Panc1 (cell line): ENCODE measurements around the gene CRIM1. TPM values are rescaled to one million over a fixed set of nuclear protein-coding genes. Genes with fewer than 3 reads are reported as not detected.

Source experiments
- ATAC-seq: fragments of 200-7000 bp; cut with Tn5 transposase; 2 replicates; pipeline ENCODE4 v1.9.1; 2020; ENCODE audit warnings: mild to moderate bottlenecking, moderate library complexity
- BruUV-seq: library from RNA; stranded (reverse); fragments of 400-500 nt; replicated peaks from 2 replicates; lab custom pipeline; 2021; lab: Mats Ljungman, UMichigan
- CTCF ChIA-PET: fragments of 300-600 bp; sonication (Branson Sonifier 250); formaldehyde crosslinking; loops from one replicate; lab custom pipeline; 2022; ENCODE audit warnings: antibody characterized with exemption; lab: Charles Lee
- POLR2A ChIA-PET: fragments of 300-600 bp; sonication (Branson Sonifier 250); formaldehyde crosslinking; loops from one replicate; lab custom pipeline; 2022; ENCODE audit warnings: antibody characterized with exemption; lab: Charles Lee
- DNase-seq: peaks from one replicate; pipeline ENCODE4 v3.0.0-alpha.2; 2010; ENCODE audit warnings: low read depth, low spot score
- H3K27ac ChIP-seq: 2 replicates; pipeline ENCODE4 v1.5.1; 2011; ENCODE audit warnings: mild to moderate bottlenecking, low read length, inconsistent platforms
- H3K27me3 ChIP-seq: fragments of 200-500 bp; sonication (Bioruptor generic); 2 replicates; pipeline ENCODE4 v1.6.0; 2014; ENCODE audit warnings: low read length, inconsistent platforms; ENCODE audit not compliant: control insufficient read depth, insufficient read depth
- H3K36me3 ChIP-seq: fragments of 200-500 bp; sonication (Bioruptor generic); 2 replicates; pipeline ENCODE4 v1.5.1; 2014; ENCODE audit warnings: inconsistent platforms, mild to moderate bottlenecking, low read length, moderate library complexity; ENCODE audit not compliant: control insufficient read depth, insufficient read depth
- H3K4me1 ChIP-seq: 2 replicates; pipeline ENCODE4 v1.5.1; 2011; ENCODE audit warnings: inconsistent platforms, mild to moderate bottlenecking, low read length, moderate library complexity; ENCODE audit not compliant: control insufficient read depth, insufficient read depth
- H3K4me3 ChIP-seq, 2 experiments: 2 replicates each; pipeline ENCODE4 v1.5.1; 2011 to 2012; ENCODE audit warnings: low read depth in 2 of 2, low read length in 2 of 2, mild to moderate bottlenecking in 2 of 2, inconsistent platforms in 1 of 2, moderate library complexity in 1 of 2
- H3K9me3 ChIP-seq: fragments of 200-500 bp; sonication (Bioruptor generic); 2 replicates; pipeline ENCODE4 v1.5.1; 2014; ENCODE audit warnings: low read depth, mild to moderate bottlenecking, inconsistent platforms, low read length, moderate library complexity; ENCODE audit not compliant: control insufficient read depth, insufficient read depth
- POLR2AphosphoS5 ChIP-seq: IDR thresholded peaks from 2 replicates; pipeline ENCODE4 v1.6.1; 2012; ENCODE audit warnings: mild to moderate bottlenecking, low read depth, low read length, moderate library complexity
- SIN3A ChIP-seq: IDR thresholded peaks from 2 replicates; pipeline ENCODE4 v1.6.1; 2012; ENCODE audit warnings: low read depth, mild to moderate bottlenecking, low read length, moderate library complexity, borderline replicate concordance; ENCODE audit not compliant: insufficient read depth
- TCF7L2 ChIP-seq: IDR thresholded peaks from 2 replicates; pipeline ENCODE4 v1.6.1; 2011; ENCODE audit warnings: mild to moderate bottlenecking, low read depth, low read length, inconsistent platforms
- in situ Hi-C: cut with HindIII; loops from 2 replicates; pipeline ENCODE4 v1.10.0; 2016; ENCODE audit warnings: low sequenced_read_pairs, low pct_unique_long_range_greater_than_20kb
- intact Hi-C: fragments of 100-400 bp; cut with micrococcal nuclease; formaldehyde crosslinking; loops from one replicate; pipeline ENCODE4 v1.10.0; 2022; ENCODE audit not compliant: unreplicated experiment
- total RNA-seq: library from RNA; stranded (reverse); gene quantifications from one replicate; pipeline ENCODE4 v1.2.1, GENCODE V29; 2021; ENCODE audit not compliant: unreplicated experiment
- TF ChIP-seq, protein P1 (sequence below): fragments of 450-650 bp; IDR thresholded peaks from 2 replicates; pipeline ENCODE4 v1.5.1; 2017; ENCODE audit warnings: mild to moderate bottlenecking
- TF ChIP-seq, protein P2 (sequence below), 2 experiments: IDR thresholded peaks; 2 replicates each; pipeline ENCODE4 v1.6.1; 2011 to 2012; ENCODE audit warnings: low read depth in 2 of 2, control low read depth in 1 of 2, low read length in 1 of 2, mild to moderate bottlenecking in 1 of 2, moderate library complexity in 1 of 2; ENCODE audit not compliant: insufficient read depth in 1 of 2

The CRIM1 gene
- total RNA-seq, 1 experiment from 2014 or later = 290 TPM

DNA sequence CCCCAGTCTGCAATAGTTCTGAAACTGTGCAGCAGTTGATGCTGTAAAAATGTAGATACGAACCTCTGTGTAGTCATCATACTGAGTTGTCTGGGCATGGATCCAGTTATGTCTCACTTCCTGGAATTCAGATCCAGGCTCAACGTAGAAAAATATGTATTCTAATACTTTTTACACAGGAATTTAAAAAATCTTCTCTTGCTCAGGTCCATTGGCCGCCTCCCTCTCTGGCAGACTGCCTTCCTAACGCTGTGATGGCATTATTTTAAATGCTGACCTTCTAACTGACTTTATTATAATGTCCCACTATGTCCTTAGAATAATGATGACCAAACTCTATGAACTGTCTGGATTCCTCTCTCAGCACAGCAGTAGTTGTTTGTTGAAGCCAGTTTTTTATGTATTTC, 122.8 kb downstream of the CRIM1 start:
- intact Hi-C loops (no loop called here), in situ Hi-C loops (no loop called here)
- H3K4me3 ChIP-seq = no peak overlapping the region
- H3K27me3 ChIP-seq = no peaks in the 10 kb centered on the region
- H3K27ac ChIP-seq = peak overlapping the region; percentile 98
- peaks cover 68% of the 10 kb centered on the region for H3K36me3 ChIP-seq
- no TSS peak for BruUV-seq
- CTCF ChIA-PET = no interaction called here
- TF ChIP-seq TCF7L2 (no peak), POLR2AphosphoS5 (peak; percentile 49; the same call in 1 of the 2 replicates)
- POLR2A ChIA-PET = no interaction called here
- peak; percentile 90 for DNase-seq
- ATAC-seq = peak; percentile 86
- H3K4me1 ChIP-seq = peaks cover 60% of the 10 kb centered on the region
- H3K9me3 ChIP-seq = peaks cover 41% of the 10 kb centered on the region

DNA sequence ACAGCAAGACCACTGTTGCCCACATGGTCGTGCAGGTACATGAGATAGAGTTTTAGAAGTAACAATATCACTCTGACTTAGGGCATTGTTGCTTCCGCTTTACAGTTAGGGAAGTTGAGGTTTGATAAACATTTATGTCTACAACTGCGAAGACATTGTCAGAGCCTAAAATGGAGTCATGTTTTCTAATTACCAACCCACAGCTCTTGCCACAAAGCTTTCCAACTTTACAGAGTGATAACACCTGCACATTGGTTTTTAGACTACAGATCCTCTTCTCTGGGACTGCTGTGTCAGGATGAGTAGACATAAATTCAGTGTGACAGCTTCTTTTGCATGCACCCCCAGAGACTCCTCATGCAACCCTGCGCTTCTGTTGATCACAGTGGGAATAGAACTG, 123.4 kb downstream of the CRIM1 start:
- ATAC-seq (no peak), DNase-seq (no peak)
- in situ Hi-C loops = no loop called here
- Histone ChIP-seq H3K27ac (peak overlapping the region; percentile 98), H3K9me3 (peaks cover 34% of the 10 kb centered on the region), H3K27me3 (no peaks in the 10 kb centered on the region), H3K4me3 (no peak overlapping the region), H3K4me1 (peaks cover 61% of the 10 kb centered on the region), H3K36me3 (peaks cover 68% of the 10 kb centered on the region)
- TF ChIP-seq POLR2AphosphoS5 (no peak), SIN3A (no peak), TCF7L2 (no peak)
- TF ChIP-seq, protein P1, sequence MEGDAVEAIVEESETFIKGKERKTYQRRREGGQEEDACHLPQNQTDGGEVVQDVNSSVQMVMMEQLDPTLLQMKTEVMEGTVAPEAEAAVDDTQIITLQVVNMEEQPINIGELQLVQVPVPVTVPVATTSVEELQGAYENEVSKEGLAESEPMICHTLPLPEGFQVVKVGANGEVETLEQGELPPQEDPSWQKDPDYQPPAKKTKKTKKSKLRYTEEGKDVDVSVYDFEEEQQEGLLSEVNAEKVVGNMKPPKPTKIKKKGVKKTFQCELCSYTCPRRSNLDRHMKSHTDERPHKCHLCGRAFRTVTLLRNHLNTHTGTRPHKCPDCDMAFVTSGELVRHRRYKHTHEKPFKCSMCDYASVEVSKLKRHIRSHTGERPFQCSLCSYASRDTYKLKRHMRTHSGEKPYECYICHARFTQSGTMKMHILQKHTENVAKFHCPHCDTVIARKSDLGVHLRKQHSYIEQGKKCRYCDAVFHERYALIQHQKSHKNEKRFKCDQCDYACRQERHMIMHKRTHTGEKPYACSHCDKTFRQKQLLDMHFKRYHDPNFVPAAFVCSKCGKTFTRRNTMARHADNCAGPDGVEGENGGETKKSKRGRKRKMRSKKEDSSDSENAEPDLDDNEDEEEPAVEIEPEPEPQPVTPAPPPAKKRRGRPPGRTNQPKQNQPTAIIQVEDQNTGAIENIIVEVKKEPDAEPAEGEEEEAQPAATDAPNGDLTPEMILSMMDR = no peak
- TF ChIP-seq, protein P2, sequence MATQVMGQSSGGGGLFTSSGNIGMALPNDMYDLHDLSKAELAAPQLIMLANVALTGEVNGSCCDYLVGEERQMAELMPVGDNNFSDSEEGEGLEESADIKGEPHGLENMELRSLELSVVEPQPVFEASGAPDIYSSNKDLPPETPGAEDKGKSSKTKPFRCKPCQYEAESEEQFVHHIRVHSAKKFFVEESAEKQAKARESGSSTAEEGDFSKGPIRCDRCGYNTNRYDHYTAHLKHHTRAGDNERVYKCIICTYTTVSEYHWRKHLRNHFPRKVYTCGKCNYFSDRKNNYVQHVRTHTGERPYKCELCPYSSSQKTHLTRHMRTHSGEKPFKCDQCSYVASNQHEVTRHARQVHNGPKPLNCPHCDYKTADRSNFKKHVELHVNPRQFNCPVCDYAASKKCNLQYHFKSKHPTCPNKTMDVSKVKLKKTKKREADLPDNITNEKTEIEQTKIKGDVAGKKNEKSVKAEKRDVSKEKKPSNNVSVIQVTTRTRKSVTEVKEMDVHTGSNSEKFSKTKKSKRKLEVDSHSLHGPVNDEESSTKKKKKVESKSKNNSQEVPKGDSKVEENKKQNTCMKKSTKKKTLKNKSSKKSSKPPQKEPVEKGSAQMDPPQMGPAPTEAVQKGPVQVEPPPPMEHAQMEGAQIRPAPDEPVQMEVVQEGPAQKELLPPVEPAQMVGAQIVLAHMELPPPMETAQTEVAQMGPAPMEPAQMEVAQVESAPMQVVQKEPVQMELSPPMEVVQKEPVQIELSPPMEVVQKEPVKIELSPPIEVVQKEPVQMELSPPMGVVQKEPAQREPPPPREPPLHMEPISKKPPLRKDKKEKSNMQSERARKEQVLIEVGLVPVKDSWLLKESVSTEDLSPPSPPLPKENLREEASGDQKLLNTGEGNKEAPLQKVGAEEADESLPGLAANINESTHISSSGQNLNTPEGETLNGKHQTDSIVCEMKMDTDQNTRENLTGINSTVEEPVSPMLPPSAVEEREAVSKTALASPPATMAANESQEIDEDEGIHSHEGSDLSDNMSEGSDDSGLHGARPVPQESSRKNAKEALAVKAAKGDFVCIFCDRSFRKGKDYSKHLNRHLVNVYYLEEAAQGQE (IDR thresholded peaks at IDR 0.05; ENCODE audit: insufficient read depth in 1 of 2, low read depth in 2 of 2, low read length in 1 of 2) = no peak
- POLR2A ChIA-PET = interaction anchor here (0.6 kb wide), 1 partner anchor 85 kb away, joined by 3 read pairs; no protein-coding TSS in a partner anchor
- BruUV-seq = no TSS peak
- CTCF ChIA-PET = no interaction called here
- intact Hi-C loops = no loop called here

DNA sequence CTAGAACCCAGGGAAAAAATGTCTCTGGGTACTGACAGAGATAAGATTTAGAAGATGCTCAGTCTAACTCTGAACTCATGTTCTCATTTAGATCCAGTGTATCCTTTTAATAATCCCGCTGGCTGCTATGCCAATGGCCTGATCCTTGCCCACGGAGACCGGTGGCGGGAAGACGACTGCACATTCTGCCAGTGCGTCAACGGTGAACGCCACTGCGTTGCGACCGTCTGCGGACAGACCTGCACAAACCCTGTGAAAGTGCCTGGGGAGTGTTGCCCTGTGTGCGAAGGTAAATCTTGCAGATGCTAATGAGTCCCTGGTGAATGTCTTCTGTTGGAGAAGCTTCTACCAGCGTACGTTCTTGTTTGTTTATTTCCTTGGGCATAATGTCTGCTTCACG, 123.8 kb downstream of the CRIM1 start:
- ATAC-seq (no peak), DNase-seq (no peak)
- H3K36me3 ChIP-seq = peaks cover 70% of the 10 kb centered on the region
- ChIA-PET CTCF (no interaction called here), POLR2A (no interaction called here)
- H3K4me3 ChIP-seq = no peak overlapping the region
- in situ Hi-C loops = no loop called here
- intact Hi-C loops = no loop called here
- peak overlapping the region; percentile 98 for H3K27ac ChIP-seq
- no TSS peak for BruUV-seq
- peaks cover 65% of the 10 kb centered on the region for H3K4me1 ChIP-seq
- peaks cover 30% of the 10 kb centered on the region for H3K9me3 ChIP-seq
- no peaks in the 10 kb centered on the region for H3K27me3 ChIP-seq
- TF ChIP-seq, protein P2 (IDR thresholded peaks at IDR 0.05; ENCODE audit: insufficient read depth in 1 of 2, low read depth in 2 of 2, low read length in 1 of 2) = no peak
- TF ChIP-seq, protein P1 = no peak
- TF ChIP-seq SIN3A (no peak), POLR2AphosphoS5 (no peak), TCF7L2 (no peak)
